ENCODE results near the gene SHROOM3. TPM values are rescaled to one million over a fixed set of nuclear protein-coding genes. Genes with fewer than 3 reads are reported as not detected.

SHROOM3 gene
- total RNA-seq, 2 experiments from 2014 or later: not detected

GRCh38 chr4:76589402-76589801 lies 154.4 kb downstream of the SHROOM3 start:
- ChIA-PET POLR2A (no interaction called here), CTCF (no interaction called here)
- no peak overlapping the region for H3K4me3 Mint-ChIP-seq
- peaks cover 54% of the 10 kb centered on the region for H3K27me3 Mint-ChIP-seq
- peaks cover 6% of the 10 kb centered on the region for H3K4me1 Mint-ChIP-seq (ENCODE audit: low read depth)
- no peak overlapping the region for H3K27ac Mint-ChIP-seq
- H3K36me3 ChIP-seq (ENCODE audit: insufficient read depth, low read length): no peaks in the 10 kb centered on the region
- no peaks in the 10 kb centered on the region for H3K36me3 Mint-ChIP-seq (ENCODE audit: low read depth)
- intact Hi-C loops (cut with DNase I, micrococcal nuclease): no loop called here
- no peak for DNase-seq
- no peak for ATAC-seq (ENCODE audit: poor library complexity)
- H3K4me1 ChIP-seq (ENCODE audit: insufficient read depth, low read length): peaks cover 6% of the 10 kb centered on the region
- no peak overlapping the region for H3K4me3 ChIP-seq (ENCODE audit: low read length)
- TF ChIP-seq CTCF (IDR thresholded peaks at IDR 0.05): no peak
- H3K9me3 ChIP-seq (ENCODE audit: control insufficient read depth in 1 of 2, insufficient read depth in 1 of 2, low read length in 2 of 2): peaks cover 0 to 5% of the 10 kb centered on the region in 2 experiments
- H3K9me3 Mint-ChIP-seq: no peaks in the 10 kb centered on the region
- peaks cover 16 to 39% of the 10 kb centered on the region in 2 experiments for H3K27me3 ChIP-seq (ENCODE audit: control insufficient read depth in 1 of 2, insufficient read depth in 2 of 2, low read length in 2 of 2)
- no peak overlapping the region for H3K27ac ChIP-seq (ENCODE audit: low read depth in 1 of 2, low read length in 2 of 2)

- H3K9me3 ChIP-seq (ENCODE audit: control insufficient read depth in 1 of 2, insufficient read depth in 1 of 2, low read length in 2 of 2): peaks cover 0 to 5% of the 10 kb centered on the region in 2 experiments
- ATAC-seq (ENCODE audit: poor library complexity) (no peak), DNase-seq (no peak)
- H3K4me1 ChIP-seq (ENCODE audit: insufficient read depth, low read length): peaks cover 6% of the 10 kb centered on the region
- ChIA-PET CTCF (interaction anchor here (0.5 kb wide), 1 partner anchor 1803 kb away, joined by 3 read pairs; no protein-coding TSS in a partner anchor), POLR2A (no interaction called here)
- peaks cover 46% of the 10 kb centered on the region for H3K27me3 Mint-ChIP-seq
- H3K27me3 ChIP-seq (ENCODE audit: control insufficient read depth in 1 of 2, insufficient read depth in 2 of 2, low read length in 2 of 2): peaks cover 16 to 39% of the 10 kb centered on the region in 2 experiments
- no peak overlapping the region for H3K4me3 Mint-ChIP-seq
- no peaks in the 10 kb centered on the region for H3K36me3 ChIP-seq (ENCODE audit: insufficient read depth, low read length)
- H3K9me3 Mint-ChIP-seq: no peaks in the 10 kb centered on the region
- intact Hi-C loops (cut with DNase I, micrococcal nuclease): no loop called here
- H3K4me3 ChIP-seq (ENCODE audit: low read length): no peak overlapping the region
- no peaks in the 10 kb centered on the region for H3K36me3 Mint-ChIP-seq (ENCODE audit: low read depth)
- H3K4me1 Mint-ChIP-seq (ENCODE audit: low read depth): peaks cover 6% of the 10 kb centered on the region
- H3K27ac Mint-ChIP-seq: no peak overlapping the region
- no peak for TF ChIP-seq CTCF (IDR thresholded peaks at IDR 0.05)
- no peak overlapping the region for H3K27ac ChIP-seq (ENCODE audit: low read depth in 1 of 2, low read length in 2 of 2)
Measured at GRCh38 chr4:76589872-76590797, 155.1 kb downstream of the SHROOM3 start.

GRCh38 chr4:76590798-76591281 lies 155.8 kb downstream of the SHROOM3 start:
- POLR2A ChIA-PET: no interaction called here
- Mint-ChIP-seq H3K4me1 (ENCODE audit: low read depth) (peaks cover 1% of the 10 kb centered on the region), H3K27ac (no peak overlapping the region), H3K36me3 (ENCODE audit: low read depth) (no peaks in the 10 kb centered on the region), H3K4me3 (no peak overlapping the region), H3K27me3 (peaks cover 40% of the 10 kb centered on the region), H3K9me3 (no peaks in the 10 kb centered on the region)
- Histone ChIP-seq H3K36me3 (ENCODE audit: insufficient read depth, low read length) (no peaks in the 10 kb centered on the region), H3K4me1 (ENCODE audit: insufficient read depth, low read length) (peaks cover 4% of the 10 kb centered on the region), H3K27ac (ENCODE audit: low read depth in 1 of 2, low read length in 2 of 2) (no peak overlapping the region), H3K27me3 (ENCODE audit: control insufficient read depth in 1 of 2, insufficient read depth in 2 of 2, low read length in 2 of 2) (peaks cover 11 to 32% of the 10 kb centered on the region in 2 experiments), H3K4me3 (ENCODE audit: low read length) (no peak overlapping the region), H3K9me3 (ENCODE audit: control insufficient read depth in 1 of 2, insufficient read depth in 1 of 2, low read length in 2 of 2) (peaks cover 0 to 4% of the 10 kb centered on the region in 2 experiments)
- CTCF ChIA-PET: no interaction called here
- intact Hi-C loops (cut with DNase I, micrococcal nuclease): no loop called here
- ATAC-seq (ENCODE audit: poor library complexity): no peak
- no peak for DNase-seq
- TF ChIP-seq CTCF (IDR thresholded peaks at IDR 0.05): no peak
